HepG2 (cell line): ENCODE measurements around the gene XPNPEP3. TPM values are rescaled to one million over a fixed set of nuclear protein-coding genes. Genes with fewer than 3 reads are reported as not detected.

Experiments
- AKAP8 ChIP-seq: sonication (generic); formaldehyde crosslinking; IDR thresholded peaks from 2 replicates; pipeline ENCODE4 v1.5.1; 2020; ENCODE audit warnings: mild to moderate bottlenecking, missing genetic modification reagents
- ELF4 ChIP-seq: sonication (generic); formaldehyde crosslinking; IDR thresholded peaks from 2 replicates; pipeline ENCODE4 v1.5.0; 2020; ENCODE audit warnings: missing genetic modification reagents, mild to moderate bottlenecking, moderate library complexity, borderline replicate concordance
- EP300 ChIP-seq, 3 experiments: sonication (generic) in 1 of 3; formaldehyde crosslinking in 1 of 3; IDR thresholded peaks; 2 replicates each; pipeline versions ENCODE4 v1.5.1 to v1.6.1; 2011 to 2020; ENCODE audit warnings: low read depth in 2 of 3, low read length in 2 of 3, borderline replicate concordance in 1 of 3, improper control_type of control experiment in 1 of 3, mild to moderate bottlenecking in 1 of 3, missing genetic modification reagents in 1 of 3, moderate library complexity in 1 of 3
- FOXJ3 ChIP-seq: sonication (generic); formaldehyde crosslinking; IDR thresholded peaks from 2 replicates; pipeline ENCODE4 v1.4.0; 2020; ENCODE audit warnings: missing genetic modification reagents, mild to moderate bottlenecking, borderline replicate concordance
- NCOA1 ChIP-seq: sonication (generic); formaldehyde crosslinking; IDR thresholded peaks from 2 replicates; pipeline ENCODE4 v1.9.0; 2021; ENCODE audit warnings: missing genetic modification reagents
- SOX13 ChIP-seq, 3 experiments: fragments of 450-650 bp in 1 of 3; sonication (generic) in 1 of 3; formaldehyde crosslinking in 1 of 3; IDR thresholded peaks in 2 of 3; conservative IDR thresholded peaks in 1 of 3; 2 replicates each; pipeline versions ENCODE4 v1.5.0 to v1.6.1; 2016 to 2020; ENCODE audit warnings: antibody characterized with exemption in 1 of 3, mild to moderate bottlenecking in 1 of 3, missing compliant biosample characterization in 1 of 3, missing genetic modification reagents in 1 of 3, moderate library complexity in 1 of 3
- SP2 ChIP-seq: sonication (generic); formaldehyde crosslinking; IDR thresholded peaks from 2 replicates; pipeline ENCODE4 v1.5.1; 2020; ENCODE audit warnings: mild to moderate bottlenecking, missing genetic modification reagents
- SSRP1 ChIP-seq: IDR thresholded peaks from 2 replicates; pipeline ENCODE4 v1.6.1; 2016; ENCODE audit warnings: control low read depth
- TBP ChIP-seq: sonication (generic); formaldehyde crosslinking; IDR thresholded peaks from 2 replicates; pipeline ENCODE4 v1.5.0; 2020; ENCODE audit warnings: missing genetic modification reagents
- ZEB1 ChIP-seq: IDR thresholded peaks from 2 replicates; pipeline ENCODE4 v1.6.1; 2012; ENCODE audit warnings: mild to moderate bottlenecking, low read depth, inconsistent platforms; ENCODE audit not compliant: insufficient replicate concordance
- ZNF230 ChIP-seq: sonication (generic); formaldehyde crosslinking; IDR thresholded peaks from 2 replicates; pipeline ENCODE4 v1.4.0; 2020; ENCODE audit warnings: mild to moderate bottlenecking, missing genetic modification reagents
- ZNF75D ChIP-seq: sonication (generic); formaldehyde crosslinking; IDR thresholded peaks from 2 replicates; pipeline ENCODE4 v1.8.1; 2023; ENCODE audit warnings: missing genetic modification reagents, mild to moderate bottlenecking, borderline replicate concordance
- polyA plus RNA-seq, 8 experiments: library from polyadenylated mRNA; depleted of rRNA in 3 of 8; stranded (reverse) in 7 of 8; unstranded in 1 of 8; fragments of >200 nt; fragmentation: Illumina TruSeq in 4 of 8; extraction: Trizol in 4 of 8; gene quantifications; 2 replicates each; pipeline versions ENCODE4 v1.2.1 to v1.2.3, GENCODE V29; 2011 to 2016; ENCODE audit warnings: low read depth in 4 of 8, missing spikeins in 1 of 8, mixed read lengths in 1 of 8; ENCODE audit not compliant: insufficient read depth in 1 of 8
- total RNA-seq, 5 experiments: library from RNA; depleted of rRNA; stranded (reverse); fragments of >200 nt; fragmentation: Illumina TruSeq; extraction: Trizol; gene quantifications; 2 replicates each; pipeline ENCODE4 v1.2.3, GENCODE V29; 2016; ENCODE audit warnings: low read depth in 1 of 5
- TF ChIP-seq, protein P1 (sequence below): sonication (generic); formaldehyde crosslinking; IDR thresholded peaks from 2 replicates; pipeline ENCODE4 v1.4.0; 2020; ENCODE audit warnings: missing genetic modification reagents
- TF ChIP-seq, protein P2 (sequence below): IDR thresholded peaks from 2 replicates; pipeline ENCODE4 v1.6.1; 2012; ENCODE audit warnings: low read depth, low read length, improper control_type of control experiment

The XPNPEP3 gene
- total and polyA plus RNA-seq, 2 of the 13 experiments (the other 11 are each of a cell fraction or from before 2014, with no cell fraction given), result 10.3 to 14.0 TPM

- TF ChIP-seq SOX13 (IDR thresholded peaks at IDR 0.05) (no peak), SOX13 (CRISPR knock-in tag; conservative IDR thresholded peaks at IDR 0.05 in 1 of 2, IDR thresholded peaks at IDR 0.05 in 1 of 2) (0 out of 4 replicates have a peak, but pooled peaks of 1 of the 2 experiments have one; percentile 17), TBP (CRISPR knock-in tag) (no peak), ELF4 (CRISPR knock-in tag) (no peak), EP300 (IDR thresholded peaks at IDR 0.05; ENCODE audit: low read depth in 2 of 2, low read length in 2 of 2) (peak in 1 of 2 experiments; percentile 31; a peak in 1 of 4 replicates), EP300 (CRISPR knock-in tag; IDR thresholded peaks at IDR 0.05; ENCODE audit: borderline replicate concordance) (no peak), SSRP1 (CRISPR knock-in tag) (no peak), FOXJ3 (CRISPR knock-in tag) (no peak), ZEB1 (no peak), SP2 (CRISPR knock-in tag) (no peak), ZNF230 (CRISPR knock-in tag) (no peak), ZNF75D (CRISPR knock-in tag) (no peak), NCOA1 (no peak), AKAP8 (CRISPR knock-in tag) (no peak)
- TF ChIP-seq, protein P1, sequence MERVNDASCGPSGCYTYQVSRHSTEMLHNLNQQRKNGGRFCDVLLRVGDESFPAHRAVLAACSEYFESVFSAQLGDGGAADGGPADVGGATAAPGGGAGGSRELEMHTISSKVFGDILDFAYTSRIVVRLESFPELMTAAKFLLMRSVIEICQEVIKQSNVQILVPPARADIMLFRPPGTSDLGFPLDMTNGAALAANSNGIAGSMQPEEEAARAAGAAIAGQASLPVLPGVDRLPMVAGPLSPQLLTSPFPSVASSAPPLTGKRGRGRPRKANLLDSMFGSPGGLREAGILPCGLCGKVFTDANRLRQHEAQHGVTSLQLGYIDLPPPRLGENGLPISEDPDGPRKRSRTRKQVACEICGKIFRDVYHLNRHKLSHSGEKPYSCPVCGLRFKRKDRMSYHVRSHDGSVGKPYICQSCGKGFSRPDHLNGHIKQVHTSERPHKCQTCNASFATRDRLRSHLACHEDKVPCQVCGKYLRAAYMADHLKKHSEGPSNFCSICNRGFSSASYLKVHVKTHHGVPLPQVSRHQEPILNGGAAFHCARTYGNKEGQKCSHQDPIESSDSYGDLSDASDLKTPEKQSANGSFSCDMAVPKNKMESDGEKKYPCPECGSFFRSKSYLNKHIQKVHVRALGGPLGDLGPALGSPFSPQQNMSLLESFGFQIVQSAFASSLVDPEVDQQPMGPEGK (CRISPR knock-in tag), result peak; percentile 46; the same call in 1 of the 2 replicates
- TF ChIP-seq, protein P2, sequence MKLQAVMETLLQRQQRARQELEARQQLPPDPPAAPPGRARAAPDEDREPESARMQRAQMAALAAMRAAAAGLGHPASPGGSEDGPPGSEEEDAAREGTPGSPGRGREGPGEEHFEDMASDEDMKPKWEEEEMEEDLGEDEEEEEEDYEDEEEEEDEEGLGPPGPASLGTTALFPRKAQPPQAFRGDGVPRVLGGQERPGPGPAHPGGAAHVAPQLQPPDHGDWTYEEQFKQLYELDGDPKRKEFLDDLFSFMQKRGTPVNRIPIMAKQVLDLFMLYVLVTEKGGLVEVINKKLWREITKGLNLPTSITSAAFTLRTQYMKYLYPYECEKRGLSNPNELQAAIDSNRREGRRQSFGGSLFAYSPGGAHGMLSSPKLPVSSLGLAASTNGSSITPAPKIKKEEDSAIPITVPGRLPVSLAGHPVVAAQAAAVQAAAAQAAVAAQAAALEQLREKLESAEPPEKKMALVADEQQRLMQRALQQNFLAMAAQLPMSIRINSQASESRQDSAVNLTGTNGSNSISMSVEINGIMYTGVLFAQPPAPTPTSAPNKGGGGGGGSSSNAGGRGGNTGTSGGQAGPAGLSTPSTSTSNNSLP, result peak; percentile 43; the same call in 1 of the 2 replicates
Observed at GRCh38 chr22:40826984-40827741, 29.8 kb upstream of the XPNPEP3 start (continued).
